Vagina (tissue), 2 donors: ENCODE results near the gene CNGA4. TPM values are rescaled to one million over a fixed set of nuclear protein-coding genes. Genes with fewer than 3 reads are reported as not detected.
A peak's percentile ranks its signal among the peaks of the same experiment; 100 is the strongest.

Experiments used
- DNase-seq, 2 donors: peaks; one replicate each; pipeline ENCODE4 v3.0.0-alpha.2; 2017; ENCODE audit errors: extremely low spot score in 2 of 2
- H3K27ac ChIP-seq: fragments of 200-600 bp; sonication (generic); one replicate; pipeline ENCODE4 v1.5.1; 2019
- H3K27me3 ChIP-seq: fragments of 200-600 bp; sonication (generic); one replicate; pipeline ENCODE4 v1.5.1; 2019
- H3K36me3 ChIP-seq, 2 donors: fragments of 200-600 bp; sonication (generic); one replicate each; pipeline ENCODE4 v1.5.1; 2017 to 2019
- H3K4me1 ChIP-seq: fragments of 200-600 bp; sonication (generic); one replicate; pipeline ENCODE4 v1.5.1; 2019
- H3K4me3 ChIP-seq, 2 donors: fragments of 200-600 bp; sonication (generic); 1 replicate in 1 of 2; 2 replicates in 1 of 2; pipeline ENCODE4 v1.5.1; 2016 to 2019
- H3K9me3 ChIP-seq: fragments of 200-600 bp; sonication (generic); one replicate; pipeline ENCODE4 v1.5.1; 2019
- CTCF ChIP-seq, 3 experiments: fragments of 450-650 bp in 2 of 3; fragments of 200-600 bp in 1 of 3; sonication (generic) in 1 of 3; IDR thresholded peaks; one replicate each; pipeline ENCODE4 v1.5.1; 2017 to 2019; ENCODE audit warnings: antibody characterized with exemption in 3 of 3, mild to moderate bottlenecking in 2 of 3, moderate library complexity in 2 of 3
- POLR2A ChIP-seq, 2 donors: fragments of 450-650 bp; IDR thresholded peaks; one replicate each; pipeline ENCODE4 v1.6.1; 2017; ENCODE audit warnings: antibody characterized with exemption in 2 of 2, mild to moderate bottlenecking in 2 of 2, moderate library complexity in 2 of 2
- POLR2AphosphoS5 ChIP-seq, 2 donors: sonication (generic); formaldehyde crosslinking; IDR thresholded peaks; one replicate each; pipeline ENCODE4 v1.9.0; 2017; ENCODE audit warnings: antibody characterized with exemption in 2 of 2, mild to moderate bottlenecking in 2 of 2, low read depth in 1 of 2; ENCODE audit not compliant: insufficient read depth in 1 of 2
- intact Hi-C: fragments of 100-400 bp; cut with DNase I; formaldehyde crosslinking; loops from one replicate; pipeline ENCODE4 v1.15.1; 2023
- total RNA-seq: library from RNA; depleted of rRNA; stranded (reverse); fragments of >200 nt; gene quantifications from one replicate; pipeline ENCODE4 v1.2.3, GENCODE V29; 2016

CNGA4 gene
- total RNA-seq, 1 donor from 2014 or later: not detected

DNA sequence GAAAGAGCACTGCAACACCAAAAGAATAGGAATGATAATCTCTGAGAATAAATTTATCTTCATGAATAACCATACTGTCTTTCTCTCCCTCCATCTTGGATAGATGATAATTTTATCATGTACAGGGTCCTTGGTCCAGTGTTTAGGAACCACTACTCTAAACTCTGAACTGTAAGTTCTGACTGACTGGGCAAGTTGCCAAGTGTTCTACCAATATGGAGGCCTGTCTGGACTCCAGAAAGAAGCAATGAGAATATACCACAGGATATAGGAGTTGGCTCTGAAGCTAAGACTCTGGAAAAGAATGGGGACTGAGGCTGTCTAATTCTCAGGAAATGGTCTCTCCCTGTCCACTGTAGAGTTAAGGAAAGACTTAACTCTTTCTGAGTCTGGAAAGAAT lies 6.0 kb upstream of the CNGA4 start:
- H3K4me3 ChIP-seq: no peak overlapping the region
- no peak overlapping the region for H3K27ac ChIP-seq
- no peaks in the 10 kb centered on the region for H3K27me3 ChIP-seq
- H3K9me3 ChIP-seq: no peaks in the 10 kb centered on the region
- no peak for TF ChIP-seq POLR2AphosphoS5 (IDR thresholded peaks at IDR 0.05; ENCODE audit: insufficient read depth in 1 of 2, low read depth in 1 of 2)
- TF ChIP-seq CTCF (IDR thresholded peaks at IDR 0.05): no peak
- TF ChIP-seq POLR2A (IDR thresholded peaks at IDR 0.05): no peak
- peaks cover 25% of the 10 kb centered on the region for H3K4me1 ChIP-seq
- H3K36me3 ChIP-seq: no peaks in the 10 kb centered on the region
- no peak for DNase-seq
- intact Hi-C loops: loop anchor here (10.0 kb wide), 1 partner anchor 92 kb away; the partner anchor contains the start of gene CAVIN3

DNA sequence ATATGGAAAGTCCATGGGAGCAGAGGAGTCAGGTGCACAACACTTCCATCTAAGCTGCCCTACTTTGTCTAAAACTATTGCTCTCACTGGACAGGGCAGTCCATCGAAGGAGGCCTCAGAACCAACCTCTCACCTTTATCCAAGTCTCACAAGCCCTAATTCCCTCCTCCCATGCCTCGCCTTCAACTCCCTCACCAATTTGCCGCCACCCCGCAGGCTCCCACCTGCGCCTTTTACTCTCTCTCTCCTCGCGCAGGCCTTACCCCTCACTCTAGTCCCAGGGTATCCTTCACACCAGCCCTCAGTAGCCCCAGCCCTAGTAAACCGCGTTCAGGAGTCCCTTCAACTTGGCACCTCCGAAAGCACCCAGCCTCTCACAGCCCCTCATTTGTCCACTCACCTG lies 4.9 kb upstream of the CNGA4 start:
- Histone ChIP-seq H3K27me3 (no peaks in the 10 kb centered on the region), H3K4me1 (peaks cover 25% of the 10 kb centered on the region), H3K4me3 (peak overlapping the region; percentile 69 to 80), H3K36me3 (no peaks in the 10 kb centered on the region), H3K27ac (peak overlapping the region; percentile 76), H3K9me3 (no peaks in the 10 kb centered on the region)
- TF ChIP-seq POLR2AphosphoS5 (IDR thresholded peaks at IDR 0.05; ENCODE audit: insufficient read depth in 1 of 2, low read depth in 1 of 2) (no peak), CTCF (IDR thresholded peaks at IDR 0.05) (no peak), POLR2A (IDR thresholded peaks at IDR 0.05) (no peak)
- DNase-seq: no peak
- intact Hi-C loops: loop anchor here (10.0 kb wide), 1 partner anchor 91 kb away; the partner anchor contains the start of gene CAVIN3

DNA sequence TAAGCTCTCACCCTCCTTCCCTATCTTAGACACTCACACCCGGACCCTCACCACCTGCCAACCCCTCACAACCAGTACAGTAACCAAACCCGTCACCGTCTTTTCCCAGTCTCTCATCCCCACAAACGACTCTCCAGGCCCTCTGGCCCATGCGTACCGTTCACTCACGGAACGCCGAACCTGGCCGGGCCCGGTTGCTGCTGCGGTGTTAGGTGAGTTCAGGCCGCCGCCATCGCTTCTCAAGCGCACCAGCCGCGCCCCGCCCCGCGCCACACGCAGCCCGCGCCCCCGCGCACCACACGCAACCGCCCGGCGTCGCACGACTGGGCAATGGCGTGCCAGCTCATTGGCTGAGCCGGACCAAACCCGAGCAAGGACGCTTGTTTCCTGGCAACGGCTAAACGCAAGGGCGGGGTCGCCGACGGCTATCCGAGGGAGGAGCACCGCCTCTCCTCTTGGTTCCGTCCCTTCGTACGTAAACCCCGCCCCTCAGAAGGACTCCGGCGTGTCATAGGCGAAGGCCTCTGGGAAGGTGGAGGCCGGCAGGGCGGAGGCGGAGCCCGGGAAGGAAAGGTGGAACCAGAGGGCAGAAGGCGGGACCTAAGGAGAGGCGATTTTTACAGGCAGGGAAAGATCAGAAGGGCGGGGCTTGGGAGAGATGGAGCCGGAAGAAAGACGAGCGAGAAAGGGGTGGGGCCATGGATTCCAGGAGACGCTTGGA lies 4.3 kb upstream of the CNGA4 start, which contains the start of gene FHIP1B:
Gene FHIP1B (minus strand): TSS at position 250 of the 721 bp plus-strand sequence. CDS start 10,120 bp downstream, outside the sequence.
- Histone ChIP-seq H3K27me3 (no peaks in the 10 kb centered on the region), H3K9me3 (no peaks in the 10 kb centered on the region), H3K4me1 (peaks cover 25% of the 10 kb centered on the region), H3K36me3 (no peaks in the 10 kb centered on the region), H3K27ac (peak within 1 kb of the TSS; percentile 76), H3K4me3 (peak within 1 kb of the TSS; percentile 69 to 80)
- TF ChIP-seq POLR2AphosphoS5 (IDR thresholded peaks at IDR 0.05; ENCODE audit: insufficient read depth in 1 of 2, low read depth in 1 of 2) (peak; percentile 73 to 95), POLR2A (IDR thresholded peaks at IDR 0.05) (peak in 1 of 2 donors; percentile 29), CTCF (IDR thresholded peaks at IDR 0.05) (no peak)
- intact Hi-C loops: loop anchor here (10.0 kb wide), 1 partner anchor 90 kb away; the partner anchor contains the start of gene CAVIN3
- peak; percentile 100 for DNase-seq

DNA sequence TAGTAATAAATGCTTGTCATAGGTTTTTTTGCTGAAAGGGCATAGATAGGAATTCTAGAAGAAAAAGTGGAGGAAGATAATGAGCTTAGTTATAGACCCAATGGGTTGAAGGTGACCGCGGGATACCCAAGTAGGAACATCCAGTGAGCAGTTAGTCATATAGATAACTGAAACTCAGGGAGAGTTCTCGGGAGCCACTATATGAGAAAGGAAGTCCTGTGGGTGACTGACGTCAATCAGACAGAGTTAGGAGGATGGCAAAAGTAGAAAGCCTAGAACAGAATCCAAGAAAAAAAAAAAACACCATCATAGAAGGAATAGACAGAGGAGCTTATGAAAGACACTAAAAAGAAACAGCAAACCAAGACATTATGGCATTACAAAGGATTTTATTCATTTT lies 1.6 kb upstream of the CNGA4 start:
- H3K9me3 ChIP-seq: no peaks in the 10 kb centered on the region
- no peaks in the 10 kb centered on the region for H3K27me3 ChIP-seq
- H3K36me3 ChIP-seq: no peaks in the 10 kb centered on the region
- peaks cover 25% of the 10 kb centered on the region for H3K4me1 ChIP-seq
- no peak overlapping the region for H3K4me3 ChIP-seq
- H3K27ac ChIP-seq: no peak overlapping the region
- intact Hi-C loops: loop anchor here (10.0 kb wide), 1 partner anchor 88 kb away; the partner anchor contains the start of gene CAVIN3
- DNase-seq: no peak
- no peak for TF ChIP-seq CTCF (IDR thresholded peaks at IDR 0.05)
- TF ChIP-seq POLR2A (IDR thresholded peaks at IDR 0.05): no peak
- TF ChIP-seq POLR2AphosphoS5 (IDR thresholded peaks at IDR 0.05; ENCODE audit: insufficient read depth in 1 of 2, low read depth in 1 of 2): no peak
